ENCODE results near the gene MYO1H.
"Not testable (repeated sequence)": the region's sequence is repeated elsewhere in the genome, so short reads cannot be mapped to it uniquely, and the experiment has no call there.

MYO1H gene

DNA sequence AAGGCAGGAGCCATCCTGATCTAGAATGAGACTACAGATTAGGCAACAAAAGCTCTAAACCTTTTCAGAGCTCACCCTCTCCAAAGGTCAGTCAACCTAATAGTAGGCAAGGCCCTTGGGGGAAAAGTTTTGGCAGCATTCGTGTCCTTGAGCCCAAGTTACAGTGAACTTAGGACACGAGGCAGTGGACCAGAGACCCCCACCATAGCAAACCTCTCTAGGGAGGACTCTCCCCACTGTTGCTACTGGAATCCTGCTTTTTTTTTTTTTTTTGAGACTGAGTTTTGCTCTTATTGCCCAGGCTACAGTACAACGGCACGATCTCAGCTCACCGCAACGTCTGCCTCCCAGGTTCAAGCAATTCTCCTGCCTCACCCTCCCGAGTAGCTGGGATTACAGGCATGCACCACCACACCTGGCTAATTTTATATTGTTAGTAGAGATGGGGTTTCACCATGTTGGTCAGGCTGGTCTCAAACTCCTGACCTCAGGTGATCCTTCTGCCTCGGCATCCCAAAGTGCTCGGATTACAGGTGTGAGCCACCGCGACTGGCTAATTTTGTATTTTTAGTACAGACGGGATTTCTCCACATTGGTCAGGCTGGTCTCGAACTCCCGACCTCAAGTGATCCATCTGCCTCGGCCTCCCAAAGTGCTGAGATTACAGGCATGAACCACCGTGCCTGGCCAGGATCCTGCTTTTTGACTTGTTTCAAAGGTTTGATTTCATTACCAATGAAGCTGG, 126.0 kb downstream of the MYO1H start:
- not testable (repeated sequence) for DNase-seq

DNA sequence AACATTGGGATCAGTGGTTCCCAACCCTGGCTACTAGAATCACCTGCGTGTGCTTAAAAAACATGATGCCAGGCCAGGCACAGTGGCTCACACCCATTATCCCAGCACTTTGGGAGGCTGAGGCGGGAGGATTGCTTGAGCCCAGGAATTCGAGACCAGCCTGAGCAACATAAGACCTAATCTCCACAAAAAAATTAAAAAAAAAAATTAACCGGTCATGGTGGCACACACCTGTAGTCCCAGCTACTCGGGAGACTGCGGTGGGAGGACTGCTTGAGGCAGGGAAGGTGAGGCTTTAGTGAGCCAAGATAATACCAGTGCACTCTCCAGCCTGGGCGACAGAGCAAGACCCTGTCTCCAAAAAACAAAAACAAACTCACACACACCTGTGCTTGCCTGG, 127.4 kb downstream of the MYO1H start:
- no peak for DNase-seq

DNA sequence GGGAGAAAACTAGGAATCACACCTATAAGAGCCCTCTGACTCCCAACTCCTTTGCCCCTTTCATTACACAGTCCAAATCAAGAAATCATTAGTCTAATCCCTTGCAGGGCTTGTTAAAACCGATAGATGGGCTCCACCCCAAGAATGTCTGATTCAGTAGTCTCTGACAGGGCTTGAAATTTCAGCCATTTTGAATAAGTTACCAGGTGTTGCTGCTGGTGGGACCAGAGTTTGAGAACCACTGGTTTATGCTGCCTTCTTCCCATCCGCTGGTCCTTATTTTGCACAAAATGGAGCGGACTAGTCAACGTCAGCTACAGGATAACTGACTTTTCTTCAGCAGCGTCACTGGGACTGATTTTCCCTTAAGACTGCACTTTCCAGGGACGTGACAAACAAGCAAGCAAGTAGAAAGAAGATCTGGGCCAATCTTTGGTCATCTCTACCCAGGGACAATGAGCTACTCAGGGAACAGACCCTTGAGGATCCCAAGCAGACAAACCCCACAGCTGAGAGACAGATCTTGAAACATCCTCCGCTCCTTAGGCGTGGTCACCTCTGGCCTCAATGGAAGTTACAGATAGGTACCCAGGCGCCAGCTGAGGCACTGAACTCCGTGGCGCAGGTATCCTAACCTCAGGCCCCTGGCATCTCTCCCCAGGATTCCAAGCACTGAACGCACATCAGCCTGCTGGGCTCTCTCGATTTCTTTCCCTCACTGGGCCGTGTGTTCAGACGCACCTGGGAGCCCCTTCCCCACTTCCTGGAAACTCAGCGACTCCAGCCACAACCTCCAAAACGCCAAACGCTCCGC, 128.5 kb downstream of the MYO1H start:
- no peak for DNase-seq

DNA sequence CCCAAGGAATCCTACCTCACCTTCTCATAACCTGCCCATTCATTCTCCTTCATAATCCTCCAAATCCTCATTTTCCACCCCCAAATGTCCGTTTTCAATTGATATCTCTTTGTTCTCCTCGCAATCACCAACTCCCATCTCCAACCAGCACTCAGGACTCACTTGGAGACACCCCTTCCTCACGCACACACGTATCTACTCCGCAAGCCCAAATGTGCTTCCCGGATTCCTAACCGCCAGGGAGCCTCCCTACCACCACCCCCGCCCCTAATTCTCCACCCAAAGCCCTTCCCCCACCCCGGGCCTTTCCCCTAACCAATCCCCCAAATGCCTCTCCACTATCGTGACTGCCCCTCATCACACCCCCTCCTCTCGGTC, 129.1 kb downstream of the MYO1H start:
- DNase-seq: no peak

DNA sequence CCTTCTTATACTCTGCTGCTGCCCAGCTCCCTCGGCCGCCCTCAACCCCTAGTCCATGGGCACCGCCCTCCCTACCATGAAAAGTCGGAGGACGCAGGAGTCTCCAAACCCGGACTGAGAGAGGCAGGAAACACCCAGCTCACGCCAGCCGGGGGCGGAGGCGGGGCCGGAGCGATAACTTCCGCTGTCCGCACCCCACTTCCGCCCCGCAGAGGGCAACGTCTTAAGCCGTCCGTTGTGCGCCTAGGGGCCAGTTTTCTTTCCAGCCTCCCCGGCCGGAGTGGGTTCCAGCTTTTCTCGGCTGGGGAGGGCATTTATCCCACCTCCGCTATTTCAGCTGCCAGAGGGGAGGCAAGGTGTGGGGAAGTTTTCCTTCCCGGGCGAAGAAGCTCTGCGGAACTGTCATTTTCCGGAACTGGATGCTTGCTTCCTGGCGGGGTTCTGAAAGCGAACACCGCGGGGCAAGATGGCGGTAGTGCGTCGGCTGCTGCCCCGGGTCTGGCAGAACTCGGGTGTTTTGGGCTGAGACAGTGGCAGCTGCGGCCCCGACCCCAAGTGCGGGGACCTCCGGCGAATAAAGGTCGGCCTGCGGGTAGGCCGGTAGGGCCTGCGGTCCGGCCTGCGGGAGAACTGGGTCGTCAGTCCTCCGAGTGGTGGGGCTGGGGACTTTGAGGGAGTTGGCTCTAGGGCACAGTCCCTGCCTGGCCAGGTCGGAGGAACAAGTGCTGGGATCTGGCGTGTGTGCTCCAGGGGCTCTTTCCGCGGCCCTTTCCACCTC, 129.7 kb downstream of the MYO1H start, which contains the start of the genes KCTD10 and UBE3B:
Gene KCTD10, minus strand, starts transcription at position 116 of the 778 bp plus-strand sequence. Its CDS starts 38 bp downstream, at position 78.
Gene UBE3B, plus strand, starts transcription at position 450 of the 778 bp plus-strand sequence. CDS start 5,918 bp downstream, outside the sequence.
- peak; percentile 84 for DNase-seq

DNA sequence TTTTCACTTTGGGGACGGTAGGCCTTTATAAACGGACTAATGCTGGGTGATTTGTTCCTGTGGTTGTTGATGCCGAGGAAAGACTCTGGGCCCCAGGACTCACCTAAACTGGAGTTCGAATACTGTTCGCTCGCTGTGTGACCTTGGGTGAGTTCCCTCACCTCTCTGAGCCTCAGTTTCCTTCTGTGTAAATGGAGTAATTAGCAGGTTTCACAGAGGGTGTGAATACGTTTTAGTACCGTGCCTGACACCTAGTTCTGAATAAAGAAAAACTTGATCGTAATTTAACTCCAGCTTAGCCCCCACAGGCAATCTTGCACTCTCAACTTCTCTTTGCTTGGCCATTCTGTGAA, 130.2 kb downstream of the MYO1H start:
- no peak for DNase-seq

DNA sequence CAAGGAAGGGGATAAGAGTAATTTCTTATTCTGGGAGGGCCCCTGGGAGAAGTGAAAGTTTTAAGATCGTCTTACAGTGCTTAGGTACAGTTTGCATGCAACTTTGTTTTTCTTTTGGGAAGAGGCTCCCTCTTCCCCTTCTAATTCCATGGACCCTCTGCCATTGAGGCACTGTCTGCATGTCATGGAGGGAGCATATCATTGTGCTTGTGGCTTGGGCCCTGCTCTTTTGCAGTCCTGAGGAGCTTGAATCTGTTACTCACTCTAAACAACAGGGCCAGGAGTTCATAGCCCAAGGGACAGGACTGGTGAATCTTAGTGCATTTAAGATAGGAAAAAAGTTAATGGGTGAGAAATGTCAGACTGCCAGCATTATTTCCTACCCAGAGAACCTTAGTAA, 132.1 kb downstream of the MYO1H start:
- DNase-seq: no peak

DNA sequence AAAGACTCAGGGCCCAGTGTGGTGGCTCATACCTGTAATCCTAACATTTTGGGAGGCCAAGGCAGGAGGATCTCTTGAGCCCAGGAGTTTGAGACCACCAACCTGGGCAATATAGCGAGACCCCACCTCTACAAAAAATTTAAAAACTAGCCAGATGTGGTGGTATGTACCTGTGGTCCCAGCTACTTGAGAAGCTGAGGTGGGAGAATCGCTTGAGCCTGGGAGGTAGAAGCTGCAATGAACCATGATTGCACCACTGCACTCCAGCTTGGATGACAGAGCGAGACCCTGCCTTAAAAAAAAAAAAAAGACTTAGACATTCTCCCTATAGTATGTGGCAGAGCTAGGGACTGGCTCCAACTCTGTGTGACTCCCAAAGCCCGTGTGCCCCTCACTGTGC, 132.7 kb downstream of the MYO1H start:
- no peak for DNase-seq

DNA sequence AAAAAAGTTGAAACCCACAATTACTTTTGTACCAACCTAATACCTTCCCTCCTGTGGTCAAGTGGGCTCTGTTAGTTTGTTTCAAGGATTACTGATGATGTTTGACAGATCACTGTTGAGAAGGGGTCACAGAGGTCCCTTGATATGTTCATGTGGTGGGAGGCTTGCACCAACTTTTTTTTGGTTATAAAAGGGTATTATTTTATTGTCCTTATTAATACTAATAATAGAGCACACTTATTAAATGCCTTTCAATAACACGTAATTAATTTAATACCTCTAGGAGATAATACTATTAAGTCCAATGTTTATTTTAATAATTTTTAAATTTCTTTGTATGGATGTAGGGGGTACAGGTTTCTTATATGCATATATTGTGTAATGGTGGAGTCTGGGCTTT, 134.2 kb downstream of the MYO1H start:
- no peak for DNase-seq

DNA sequence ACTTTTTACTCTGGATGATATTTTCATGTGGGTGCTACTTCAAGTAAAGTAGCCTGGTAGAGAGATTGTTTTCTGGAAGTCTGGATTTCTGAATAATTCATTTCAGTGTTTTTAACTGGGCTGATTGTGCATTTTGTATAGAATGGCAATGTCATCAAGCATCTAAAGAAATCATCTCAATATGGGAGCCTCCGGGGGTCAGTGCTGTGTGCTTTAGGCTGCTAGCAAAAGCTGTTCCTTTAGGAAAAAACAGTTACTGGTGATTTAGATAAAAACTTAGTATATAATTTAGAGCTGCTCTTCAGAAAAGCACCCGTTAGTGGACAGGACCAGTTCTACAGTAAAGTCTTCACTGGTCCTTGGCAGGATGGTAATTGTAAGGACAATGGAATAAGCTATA, 134.8 kb downstream of the MYO1H start:
- no peak for DNase-seq

DNA sequence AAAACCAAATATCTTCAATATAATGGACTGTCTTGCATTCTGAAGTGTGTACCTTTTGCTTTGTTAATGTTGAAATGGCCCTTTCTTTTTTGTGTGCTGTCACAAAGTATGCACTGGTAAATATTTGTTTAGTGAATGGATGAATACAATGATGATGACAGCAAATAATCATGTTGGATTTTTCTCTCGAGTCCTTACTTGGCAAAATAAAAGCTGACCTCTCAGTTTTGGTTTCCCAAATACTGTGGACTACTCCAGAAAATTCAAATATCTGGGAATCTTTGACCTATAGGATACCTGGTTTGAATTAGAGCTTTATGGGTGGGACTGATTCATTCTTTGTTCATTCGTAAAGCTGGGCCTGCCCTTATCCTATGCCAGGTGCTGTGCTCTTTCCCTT, 135.2 kb downstream of the MYO1H start:
- no peak for DNase-seq

DNA sequence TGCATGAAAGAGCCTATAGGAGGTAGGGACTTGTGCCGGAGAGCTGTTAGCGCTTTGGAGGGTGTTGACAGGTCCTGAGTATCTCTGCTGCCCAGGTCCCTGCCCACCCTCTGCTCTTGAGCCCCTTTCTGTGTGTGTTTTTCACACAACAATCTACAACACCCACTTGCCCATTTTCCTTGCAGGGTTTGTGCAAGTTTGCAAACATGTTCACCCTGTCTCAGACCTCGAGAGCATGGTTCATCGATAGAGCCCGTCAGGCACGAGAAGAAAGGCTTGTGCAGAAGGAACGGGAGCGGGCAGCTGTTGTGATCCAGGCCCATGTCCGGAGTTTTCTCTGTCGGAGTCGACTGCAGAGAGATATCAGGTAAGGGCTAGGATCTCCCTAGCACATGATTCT, 135.6 kb downstream of the MYO1H start:
- no peak for DNase-seq

DNA sequence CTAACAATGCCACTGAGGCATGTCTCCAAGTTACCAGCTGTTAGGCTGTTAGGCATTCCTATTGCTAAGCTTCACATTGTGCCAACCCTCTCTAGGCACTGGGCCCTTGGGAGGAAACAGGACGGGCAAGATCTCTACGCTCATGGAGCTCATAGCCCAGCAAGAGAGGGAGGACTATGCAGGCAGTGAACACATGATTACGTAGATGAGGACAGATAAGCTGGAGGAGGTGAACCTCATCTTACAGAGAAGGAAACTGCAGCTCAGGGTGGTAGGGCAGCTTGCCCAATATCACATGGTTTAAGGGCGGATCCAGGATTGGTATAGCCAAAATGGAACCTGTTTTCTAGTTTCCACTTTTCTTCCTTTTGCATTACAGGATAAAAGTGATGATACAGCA, 137.5 kb downstream of the MYO1H start:
- no peak for DNase-seq

DNA sequence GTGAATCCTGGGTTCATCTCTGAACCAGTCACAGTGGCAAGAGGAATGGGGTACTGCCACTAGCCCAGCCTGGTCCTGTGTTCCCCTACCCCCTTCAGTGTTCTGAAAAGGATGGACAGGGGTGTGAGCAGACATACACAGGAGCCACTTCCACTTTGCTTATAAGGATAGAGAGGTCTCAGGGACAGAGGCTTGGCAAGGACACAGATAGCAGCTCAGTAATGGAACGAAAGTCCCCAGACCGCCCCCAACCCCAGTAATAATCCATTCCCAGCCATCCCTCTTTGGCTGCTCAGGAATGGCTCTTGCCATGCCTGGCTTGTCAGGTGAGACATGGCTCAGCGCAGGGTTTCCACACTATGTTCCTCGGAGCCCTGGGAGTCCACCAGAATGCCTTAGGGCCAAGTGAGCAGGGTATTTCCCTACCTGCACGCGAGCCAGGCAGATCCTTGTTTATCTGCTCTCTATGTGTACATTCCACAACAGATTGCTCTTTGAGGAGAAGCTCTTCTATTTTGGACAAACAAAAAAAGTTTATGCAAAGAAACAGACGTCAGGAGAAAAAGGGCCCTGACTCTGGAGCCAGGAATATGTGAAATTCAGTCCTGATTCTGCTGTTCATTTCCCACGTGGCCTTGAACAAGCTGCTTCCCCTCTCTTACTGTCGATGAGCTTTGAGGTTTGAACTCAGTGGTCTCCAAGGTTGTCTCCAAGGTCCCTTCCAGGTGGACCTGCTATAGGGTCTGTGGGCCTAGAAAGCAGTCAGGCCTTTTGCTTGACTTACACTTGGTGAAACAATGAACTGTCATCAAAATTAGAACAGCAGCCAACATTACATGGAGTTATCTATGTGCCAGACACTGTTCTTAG, 139.7 kb downstream of the MYO1H start:
- DNase-seq: no peak

DNA sequence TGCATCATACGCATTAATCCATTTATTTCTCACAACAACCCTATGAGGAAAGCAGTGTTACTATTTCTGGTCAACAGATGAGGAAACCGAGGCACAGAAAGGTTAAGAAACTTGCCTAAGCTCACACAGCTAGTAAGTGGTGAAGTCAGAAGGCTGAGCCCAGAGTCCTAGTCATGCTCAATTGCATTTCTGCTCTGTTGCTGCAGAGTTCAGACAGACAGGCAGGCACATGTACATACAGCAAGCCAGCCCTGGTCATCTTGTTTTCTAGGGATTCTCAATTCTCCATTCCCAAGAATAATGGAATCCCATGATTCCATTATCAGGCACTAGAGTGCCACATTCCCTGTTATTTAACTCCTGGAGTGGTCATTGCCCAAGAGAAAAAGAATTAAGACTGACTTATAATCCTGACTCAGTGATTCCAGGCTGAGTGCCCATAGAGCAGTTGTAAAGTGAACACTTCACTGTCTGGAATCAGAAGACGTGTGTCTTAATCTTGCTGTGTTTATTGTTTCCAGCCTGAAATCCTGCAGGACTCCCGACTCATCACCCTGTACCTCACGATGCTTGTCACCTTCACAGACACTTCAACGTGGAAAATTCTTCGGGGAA, 140.5 kb downstream of the MYO1H start:
- DNase-seq: no peak

DNA sequence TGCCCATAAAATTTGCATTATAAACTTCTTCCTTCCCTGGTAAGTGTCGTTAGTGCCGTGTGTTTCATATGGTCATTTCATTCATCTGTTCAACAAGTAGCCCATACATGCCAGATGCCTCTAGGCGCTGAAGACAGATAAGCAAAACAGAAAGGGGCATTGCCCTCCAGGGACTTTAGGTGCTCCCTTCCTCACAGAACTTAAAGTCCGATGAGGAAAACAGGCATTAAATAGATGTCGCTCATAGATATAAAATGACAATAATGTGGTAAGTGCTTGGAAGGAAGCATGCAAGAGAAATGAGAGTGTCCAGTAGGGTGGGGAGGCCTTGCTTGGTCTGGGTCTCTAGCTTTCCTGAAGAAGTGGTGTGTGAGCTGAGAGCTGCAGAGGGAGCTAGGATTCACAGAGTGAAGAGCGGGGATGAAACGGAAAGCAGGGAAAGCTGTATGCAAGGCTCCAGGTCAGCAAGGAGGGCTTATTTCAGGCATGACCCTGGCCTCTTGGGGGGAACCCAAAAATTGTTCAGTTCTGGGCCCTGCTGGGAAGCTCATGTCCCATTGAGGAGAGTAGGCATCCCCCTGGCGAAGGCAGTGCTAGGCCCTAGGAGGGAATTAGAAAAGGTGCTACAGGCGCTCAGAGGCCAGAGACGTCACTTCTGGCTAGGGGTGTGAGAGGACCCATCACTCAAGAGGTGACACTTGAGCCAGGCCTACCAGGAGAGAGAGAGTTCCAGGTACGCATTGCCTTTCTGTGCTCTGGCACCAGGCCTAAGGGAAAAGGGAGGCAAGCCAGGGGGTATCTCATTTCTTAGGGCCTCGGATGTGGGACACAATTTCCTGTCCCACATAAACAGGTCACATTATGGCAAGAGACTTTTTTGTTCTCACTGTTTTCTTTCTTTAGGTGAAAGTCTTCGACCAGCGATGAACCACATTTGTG, 141.6 kb downstream of the MYO1H start:
- no peak for DNase-seq

DNA sequence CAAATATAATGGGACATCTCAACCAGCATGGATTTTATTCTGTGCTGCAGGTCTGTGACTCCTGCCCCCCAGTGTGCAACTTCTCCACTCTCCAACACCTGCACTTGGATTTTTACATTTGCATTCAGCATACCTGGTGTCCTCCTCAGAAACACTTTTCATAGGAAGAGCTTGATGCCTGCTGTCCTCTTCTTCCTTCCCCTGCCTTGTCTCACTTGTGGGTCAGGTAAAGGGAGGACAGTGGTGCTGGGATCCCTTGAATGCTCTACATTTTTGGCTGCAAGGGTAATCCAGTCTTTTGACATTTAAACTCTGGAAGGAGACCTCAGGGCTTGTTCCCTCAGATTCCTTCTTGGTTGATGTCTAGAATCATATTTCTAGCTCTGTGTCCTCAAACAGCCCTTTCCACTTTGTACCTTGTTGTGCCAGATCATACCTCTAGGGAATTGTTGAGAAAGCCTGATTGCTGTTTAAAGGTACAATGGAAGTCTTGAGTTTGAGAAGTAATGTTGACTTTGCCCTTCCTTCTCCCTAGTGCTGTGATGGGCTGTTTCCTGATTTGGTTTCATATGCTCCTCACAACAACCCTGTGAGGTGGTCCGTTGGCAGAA, 142.4 kb downstream of the MYO1H start:
- DNase-seq: no peak

DNA sequence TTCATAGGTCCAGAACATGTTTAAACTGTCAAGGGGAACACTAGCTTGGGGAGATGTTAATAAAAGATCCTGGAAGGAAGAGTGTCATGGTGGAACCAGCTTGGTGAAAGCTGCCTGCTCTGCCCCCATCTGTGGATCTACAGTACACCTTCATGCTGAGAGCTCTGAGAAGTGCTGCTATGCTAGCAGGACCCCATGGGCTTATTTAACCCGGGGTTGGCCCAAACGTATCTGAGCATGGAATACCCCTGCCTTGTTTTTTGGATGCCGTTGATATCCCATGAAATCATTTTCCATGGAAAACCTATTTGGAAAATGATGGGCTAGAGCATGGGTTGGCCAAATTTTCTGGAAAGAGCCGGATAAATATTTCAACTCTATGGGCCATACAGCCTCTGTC, 144.0 kb downstream of the MYO1H start:
- no peak for DNase-seq

DNA sequence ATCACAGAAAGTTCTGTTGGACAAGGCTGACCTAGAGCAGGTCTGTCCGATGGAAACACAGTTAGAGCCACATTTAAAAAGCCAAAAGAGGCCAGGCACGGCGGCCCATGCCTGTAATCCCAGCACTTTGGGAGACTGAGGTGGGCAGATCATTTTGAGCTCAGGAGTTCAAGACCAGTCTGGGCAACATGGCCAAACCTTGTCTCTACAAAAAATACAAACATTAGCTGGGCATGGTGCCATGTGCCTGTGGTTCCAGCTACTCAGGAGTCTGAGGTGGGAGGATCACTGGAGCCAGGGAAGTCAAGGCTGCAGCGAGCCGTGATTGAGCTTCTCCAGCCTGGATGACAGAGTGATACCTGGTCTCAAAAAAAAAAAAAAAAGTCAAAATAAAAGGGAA, 144.7 kb downstream of the MYO1H start:
- no peak for DNase-seq

DNA sequence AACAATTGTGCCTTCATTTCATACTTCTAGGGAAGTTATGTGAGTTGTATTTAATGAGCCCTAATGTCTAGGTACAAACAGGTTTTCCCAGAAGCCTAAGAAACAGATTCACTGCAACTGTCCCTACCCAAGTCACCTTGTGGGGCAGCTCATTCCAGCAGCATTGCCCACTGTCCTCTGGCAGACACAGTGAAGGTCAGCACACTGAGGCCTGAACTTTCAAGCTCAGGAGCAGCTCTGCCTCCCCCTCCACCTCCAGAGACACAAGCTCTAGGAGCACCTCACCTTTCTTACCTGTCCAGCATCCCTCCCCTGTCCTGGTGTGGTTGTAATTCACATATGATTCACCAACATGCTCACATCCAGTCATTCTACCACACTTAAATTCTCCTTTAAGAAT, 145.4 kb downstream of the MYO1H start:
- DNase-seq: no peak
